Hepatocyte (in vitro differentiated cells): ENCODE results near the gene LYZL2.

Experiments
- CTCF ChIP-seq: fragments of 200-600 bp; sonication (generic); IDR thresholded peaks from 2 replicates; pipeline ENCODE4 v1.5.1; 2016; ENCODE audit warnings: antibody characterized with exemption, mild to moderate bottlenecking; ENCODE audit not compliant: poor library complexity
- EZH2 ChIP-seq: fragments of 200-600 bp; sonication (generic); IDR thresholded peaks from 2 replicates; pipeline ENCODE4 v1.6.1; 2016; ENCODE audit warnings: antibody characterized with exemption, mild to moderate bottlenecking, borderline replicate concordance

- TF ChIP-seq CTCF (no peak), EZH2 (no peak)
Observed at GRCh38 chr10:30586828-30587227, 42.7 kb downstream of the LYZL2 start.
